HG02870 (cell line): ENCODE measurements around the gene ARSB.
"Not testable (repeated sequence)": the region's sequence is repeated elsewhere in the genome, so short reads cannot be mapped to it uniquely, and the experiment has no call there.

Source experiments
- ATAC-seq: cut with Tn5 transposase; IDR thresholded peaks from one replicate; pipeline ENCODE4 v1.9.1; 2021; ENCODE audit warnings: mild to moderate bottlenecking, moderate library complexity; ENCODE audit not compliant: unreplicated experiment

The ARSB gene

GRCh38 chr5:78785454-78785853 lies 199.7 kb downstream of the ARSB start:
- ATAC-seq: no peak

DNA sequence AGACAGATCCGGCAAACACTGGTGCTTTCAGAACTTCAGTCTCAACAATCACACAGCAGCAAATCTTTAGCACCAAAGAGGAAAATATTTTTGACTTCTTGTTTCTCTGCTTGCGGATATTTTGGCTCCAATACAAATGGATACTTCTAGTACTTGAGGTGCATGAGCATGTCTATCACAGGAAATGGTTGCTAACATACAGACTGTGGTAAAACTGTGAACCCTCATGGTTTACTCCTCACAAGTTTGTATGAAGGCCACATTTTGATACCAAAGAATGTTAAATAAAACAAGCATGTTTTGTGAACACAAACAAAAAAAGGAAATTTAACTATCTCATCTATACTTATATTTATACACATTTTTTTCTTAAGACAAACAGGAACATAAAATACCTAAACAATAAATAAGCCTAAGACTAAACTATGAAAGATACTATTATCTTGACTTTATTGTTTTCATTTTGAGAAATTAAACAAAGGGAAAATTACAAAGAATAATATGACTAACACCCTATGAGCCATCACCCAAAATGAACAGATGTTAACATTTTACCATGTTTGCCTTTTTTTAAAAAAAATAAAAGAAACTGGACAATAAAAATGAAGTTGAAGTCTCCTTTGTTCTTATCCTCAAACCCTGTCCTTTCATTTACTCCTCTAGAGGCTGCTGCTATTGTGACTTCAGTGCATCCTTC lies 201.5 kb downstream of the ARSB start:
- no peak for ATAC-seq

DNA sequence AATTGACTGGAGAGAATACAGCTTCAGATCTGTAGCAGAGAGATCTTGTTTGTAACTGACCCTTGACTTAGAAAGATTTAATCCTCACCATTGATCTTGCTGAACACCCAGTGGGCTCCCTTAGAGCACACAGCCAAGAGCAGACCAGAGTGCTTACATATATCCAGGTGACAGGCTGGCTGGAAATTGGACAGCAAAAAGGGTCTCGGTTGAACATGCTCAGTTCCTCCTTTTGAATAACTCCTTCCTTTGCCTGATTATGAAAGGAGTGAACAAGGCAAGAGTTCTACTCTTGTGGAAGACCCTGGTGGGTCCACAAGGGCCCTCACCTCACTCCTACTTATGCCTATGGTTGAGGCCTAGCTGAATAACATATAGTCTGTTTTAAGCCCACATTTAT lies 202.4 kb downstream of the ARSB start:
- ATAC-seq: no peak

GRCh38 chr5:78781611-78782286 lies 203.4 kb downstream of the ARSB start:
- no peak for ATAC-seq

DNA sequence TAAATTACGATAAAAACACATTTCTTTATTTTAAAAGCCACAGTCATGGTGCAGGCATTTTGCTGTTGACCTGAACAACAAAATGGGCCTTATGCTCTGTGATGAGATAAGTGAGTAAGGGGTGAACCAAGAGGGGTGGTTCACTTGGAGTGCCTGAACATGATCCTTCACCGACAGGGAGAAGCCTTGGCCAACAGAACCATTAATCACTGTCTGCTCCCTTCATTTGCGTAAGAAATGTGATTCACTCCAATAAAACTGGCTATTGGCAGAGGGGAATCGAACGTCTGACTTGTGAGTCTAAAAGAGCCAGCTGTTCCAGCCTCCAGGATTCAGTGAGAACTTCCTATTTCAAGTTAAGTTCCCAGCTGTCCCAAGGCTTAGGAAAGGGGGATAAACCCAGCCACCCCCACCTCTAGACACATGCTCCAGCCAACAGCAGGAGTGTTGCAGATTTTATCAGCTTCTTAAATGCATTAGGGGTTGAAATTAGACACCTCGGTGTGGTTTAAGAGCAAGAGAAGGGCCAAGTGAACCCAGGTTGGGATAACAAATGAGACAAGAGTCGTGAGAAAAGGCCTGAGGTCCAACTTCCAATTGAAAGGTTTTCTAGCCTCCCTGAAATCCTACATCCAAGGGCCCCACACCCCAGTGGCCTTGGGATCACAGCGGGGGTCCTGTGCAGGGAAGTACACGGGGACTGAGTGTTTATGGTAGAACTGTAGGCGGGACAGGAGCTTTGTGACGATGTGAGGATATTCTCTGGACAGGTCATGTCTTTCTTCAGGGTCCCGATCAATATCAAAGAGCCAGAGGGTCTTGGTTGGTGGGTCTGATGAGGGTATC lies 205.1 kb downstream of the ARSB start:
- no peak for ATAC-seq

DNA sequence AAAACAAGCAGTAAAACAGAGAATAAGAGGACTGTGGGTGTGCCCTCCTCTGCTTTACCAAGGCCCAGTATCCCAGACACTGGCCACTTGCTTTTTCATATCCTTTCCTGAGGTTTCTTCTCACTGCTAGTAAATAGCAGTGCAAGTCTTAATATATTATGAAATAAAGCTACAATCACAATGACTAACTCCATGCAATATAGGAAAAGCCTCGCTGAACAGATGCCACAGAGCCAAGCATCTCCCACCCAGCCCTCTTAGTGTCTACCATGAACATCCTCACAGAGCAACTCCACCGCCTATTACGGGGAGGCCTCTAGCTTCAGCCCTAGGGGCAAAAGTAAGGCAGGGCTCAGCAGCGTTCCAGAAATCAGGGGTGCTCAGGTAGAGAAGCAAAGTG lies 205.8 kb downstream of the ARSB start:
- no peak for ATAC-seq

DNA sequence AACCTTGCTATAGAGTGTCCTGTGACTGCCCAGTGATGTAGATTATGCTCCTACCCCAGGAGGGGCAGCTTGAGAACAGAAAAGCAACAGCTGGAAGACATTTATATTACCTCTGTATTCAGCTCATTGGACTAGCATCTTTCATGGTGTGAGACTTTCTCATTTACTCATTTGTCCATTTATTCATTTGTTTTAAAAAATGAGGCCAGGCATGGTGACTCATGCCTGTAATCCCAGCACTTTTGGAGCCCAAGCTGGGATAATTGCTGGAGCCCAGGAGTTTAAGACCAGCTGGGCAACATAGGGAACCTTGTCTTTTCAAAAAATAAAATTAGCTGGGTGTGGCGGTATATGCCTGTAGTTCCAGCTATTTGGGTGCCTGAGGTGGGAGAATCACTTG lies 206.6 kb downstream of the ARSB start:
- no peak for ATAC-seq

DNA sequence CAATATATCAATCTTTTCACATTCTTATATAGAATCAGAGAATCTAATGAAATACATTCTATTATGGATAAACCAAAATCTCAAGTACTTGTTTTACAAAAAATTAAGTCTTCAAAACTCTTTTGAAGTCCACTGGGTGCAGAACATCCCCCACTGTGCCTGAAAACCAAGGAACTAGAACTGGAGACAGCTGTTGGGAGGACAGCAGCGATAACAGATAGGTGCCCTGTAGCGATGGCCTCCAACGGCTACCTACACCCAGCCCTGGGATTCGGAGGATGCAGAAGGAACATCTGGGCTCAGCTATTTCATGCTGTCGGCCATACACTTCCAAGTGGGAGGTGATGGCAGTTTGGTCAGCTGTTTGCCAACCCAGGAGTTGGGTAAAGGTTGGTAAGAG lies 207.2 kb downstream of the ARSB start:
- no peak for ATAC-seq

DNA sequence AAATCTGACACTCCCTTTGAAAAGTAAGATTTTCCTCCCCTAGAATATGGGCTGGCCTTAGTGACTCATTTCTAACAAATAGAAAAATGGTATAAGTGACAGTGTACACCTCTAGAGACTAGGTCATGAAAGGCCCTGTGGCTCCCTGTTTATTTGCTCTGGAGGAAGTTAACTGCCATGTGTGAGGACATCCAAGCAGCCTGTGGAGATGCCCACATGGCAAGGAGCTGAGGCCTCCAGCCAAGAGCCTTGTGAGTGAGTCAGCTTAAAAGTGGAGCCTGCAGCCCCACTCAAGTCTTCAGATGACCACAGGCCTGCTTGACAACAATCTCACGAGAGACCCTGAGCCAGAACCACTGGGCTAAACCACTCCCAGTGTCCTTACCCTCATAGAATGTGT lies 208.5 kb downstream of the ARSB start:
- ATAC-seq: no peak

GRCh38 chr5:78773655-78774054 lies 211.5 kb downstream of the ARSB start:
- no peak for ATAC-seq

- ATAC-seq: no peak
Observed at GRCh38 chr5:78771260-78772205, 213.6 kb downstream of the ARSB start.

- no peak for ATAC-seq
Observed at GRCh38 chr5:78768781-78769380, 216.2 kb downstream of the ARSB start.

DNA sequence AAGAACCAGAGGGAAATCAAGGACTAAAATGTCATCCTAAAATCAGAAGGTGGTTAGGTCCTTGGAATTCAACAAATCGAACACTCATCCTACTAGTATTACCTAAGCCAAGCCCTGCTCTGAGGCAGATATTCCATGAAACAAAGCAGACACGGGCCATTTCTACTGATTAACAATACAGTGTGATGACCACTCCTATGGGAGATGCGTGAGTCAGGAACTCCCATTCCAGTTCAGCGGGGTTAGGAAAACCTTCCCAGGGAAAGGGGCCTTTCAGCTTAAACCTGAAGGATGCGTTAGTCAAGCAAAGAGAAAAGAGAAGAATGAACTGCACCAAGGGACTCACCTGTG lies 218.7 kb downstream of the ARSB start:
- no peak for ATAC-seq

- ATAC-seq: no peak
Observed at GRCh38 chr5:78765756-78766411, 219.2 kb downstream of the ARSB start.

DNA sequence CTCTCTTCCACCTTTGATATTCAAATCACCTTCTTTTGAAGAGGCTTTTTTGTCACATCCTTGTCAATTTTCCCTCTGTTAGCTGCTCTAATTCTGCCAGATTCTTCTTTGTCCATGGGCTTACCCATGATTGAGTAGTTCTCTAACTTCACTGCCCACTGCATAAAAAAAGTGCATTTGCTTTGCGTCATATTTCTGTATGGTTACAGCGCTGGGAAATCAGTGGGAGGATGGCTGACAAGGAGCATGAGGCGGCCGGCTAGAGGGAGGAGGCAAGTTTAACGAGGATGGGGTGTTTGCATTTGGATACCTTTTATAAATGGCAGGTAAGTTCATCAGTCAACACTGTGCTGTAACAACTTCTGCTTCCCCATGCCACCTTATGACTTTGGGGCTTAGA lies 220.0 kb downstream of the ARSB start:
- no peak for ATAC-seq

- ATAC-seq: no peak
Observed at GRCh38 chr5:78763659-78764189, 221.4 kb downstream of the ARSB start.

- ATAC-seq: not testable (repeated sequence)
Observed at GRCh38 chr5:78762743-78763142, 222.4 kb downstream of the ARSB start.

- no peak for ATAC-seq
Observed at GRCh38 chr5:78761840-78762239, 223.3 kb downstream of the ARSB start.

- ATAC-seq: no peak
Observed at GRCh38 chr5:78760770-78761169, 224.3 kb downstream of the ARSB start.

DNA sequence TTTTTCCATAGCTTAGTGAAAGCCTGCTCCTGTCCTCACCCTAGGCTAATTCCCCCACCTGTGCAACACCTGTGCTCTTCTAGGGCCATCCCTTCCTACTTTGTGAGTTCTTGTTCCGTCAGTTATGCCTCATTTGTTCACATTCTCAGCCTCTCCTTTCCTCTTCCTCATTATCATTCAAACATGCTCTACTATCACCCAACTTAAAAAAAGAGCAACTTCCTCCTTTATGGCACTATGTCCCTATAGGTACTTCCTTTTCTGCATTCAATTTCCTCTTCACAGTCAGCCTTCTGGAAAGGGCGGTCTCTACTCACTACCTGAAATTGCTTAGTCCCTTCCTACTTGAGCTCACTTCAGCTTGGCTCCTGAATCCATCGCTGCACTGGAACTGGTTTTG lies 224.7 kb downstream of the ARSB start:
- no peak for ATAC-seq
